KOPT-K1 (cell line): ENCODE measurements around the gene POLRMT.
"Not testable (repeated sequence)": the region's sequence is repeated elsewhere in the genome, so short reads cannot be mapped to it uniquely, and the experiment has no call there.

Source experiments
- H3K27ac ChIP-seq: fragments of 200-600 bp; sonication (generic); 2 replicates; pipeline ENCODE4 v1.5.1; 2016; ENCODE audit warnings: antibody characterized with exemption, mild to moderate bottlenecking, low read depth, low read length; ENCODE audit not compliant: poor library complexity, severe bottlenecking
- H3K36me3 ChIP-seq: fragments of 200-600 bp; sonication (generic); 2 replicates; pipeline ENCODE4 v1.5.1; 2017; ENCODE audit warnings: antibody characterized with exemption, mild to moderate bottlenecking, low read length, moderate library complexity; ENCODE audit not compliant: insufficient read depth
- H3K9me3 ChIP-seq: fragments of 200-600 bp; sonication (generic); 2 replicates; pipeline ENCODE4 v1.5.1; 2017; ENCODE audit warnings: antibody characterized with exemption, low read length, mild to moderate bottlenecking; ENCODE audit not compliant: insufficient read depth, poor library complexity, severe bottlenecking

The POLRMT gene

GRCh38 chr19:605061-605971 is 28.0 kb downstream of the POLRMT start:
- not testable (repeated sequence) for H3K36me3 ChIP-seq, H3K9me3 ChIP-seq, H3K27ac ChIP-seq

- Histone ChIP-seq H3K36me3 (no peaks in the 10 kb centered on the region), H3K27ac (no peak overlapping the region), H3K9me3 (no peaks in the 10 kb centered on the region)
These were observed 29.0 kb downstream of the POLRMT start for GRCh38 chr19:604355-604754.

- H3K9me3 ChIP-seq, H3K27ac ChIP-seq, H3K36me3 ChIP-seq: not testable (repeated sequence)
These were observed 29.6 kb downstream of the POLRMT start for GRCh38 chr19:603779-604178.

DNA sequence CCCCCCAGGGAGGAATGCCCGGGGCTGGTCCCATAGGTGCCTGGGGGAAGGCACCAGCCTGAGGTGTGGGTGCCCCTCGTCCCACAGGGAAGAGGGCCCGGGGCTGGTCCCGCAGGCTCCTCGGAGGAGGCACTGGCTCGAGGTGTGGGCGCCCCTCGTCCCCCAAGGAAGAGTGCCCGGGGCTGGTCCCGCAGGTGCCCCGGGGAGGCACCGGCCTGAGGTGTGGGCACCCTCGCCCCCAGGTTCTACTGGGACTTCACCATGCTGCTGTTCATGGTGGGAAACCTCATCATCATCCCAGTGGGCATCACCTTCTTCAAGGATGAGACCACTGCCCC is 30.1 kb downstream of the POLRMT start:
- not testable (repeated sequence) for H3K9me3 ChIP-seq, H3K27ac ChIP-seq, H3K36me3 ChIP-seq

DNA sequence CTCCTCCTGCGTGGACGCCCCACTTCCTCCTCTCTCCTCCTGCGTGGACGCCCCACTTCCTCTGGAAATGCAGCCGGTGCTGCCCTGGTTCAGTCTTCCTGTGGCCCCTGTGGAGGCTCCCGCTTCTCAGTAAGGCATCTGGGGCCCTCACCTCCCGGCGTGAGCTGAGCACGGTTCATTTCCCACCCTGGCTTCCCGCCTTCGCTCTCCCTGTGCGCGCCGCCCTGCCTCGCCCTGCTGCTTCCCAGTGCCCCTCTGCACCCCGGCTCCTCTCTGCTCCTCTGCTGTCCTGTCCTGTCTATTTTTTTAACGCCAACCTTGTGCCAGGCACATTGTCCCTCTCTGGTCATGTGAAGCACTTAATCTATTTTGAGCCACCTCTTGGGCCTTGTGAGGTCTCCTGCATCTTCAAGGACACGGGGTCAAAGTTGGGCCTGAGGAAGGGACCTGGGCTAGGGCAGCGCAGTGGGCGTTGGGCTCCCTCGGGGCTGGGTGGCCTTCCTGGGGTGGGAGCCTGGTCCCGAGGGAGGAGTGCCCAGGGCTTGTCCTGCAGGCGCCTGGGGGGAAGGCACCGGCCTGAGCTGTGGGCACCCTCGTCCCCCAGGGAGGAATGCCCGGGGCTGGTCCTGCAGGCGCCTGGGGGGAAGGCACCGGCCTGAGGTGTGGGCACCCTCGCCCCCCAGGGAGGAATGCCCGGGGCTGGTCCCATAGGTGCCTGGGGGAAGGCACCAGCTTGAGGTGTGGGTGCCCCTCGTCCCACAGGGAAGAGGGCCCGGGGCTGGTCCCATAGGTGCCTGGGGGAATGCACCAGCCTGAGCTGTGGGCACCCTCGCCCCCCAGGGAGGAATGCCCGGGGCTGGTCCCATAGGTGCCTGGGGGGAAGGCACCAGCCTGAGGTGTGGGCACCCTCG is 30.7 kb downstream of the POLRMT start:
- H3K36me3 ChIP-seq: no peaks in the 10 kb centered on the region
- no peak overlapping the region for H3K27ac ChIP-seq
- no peaks in the 10 kb centered on the region for H3K9me3 ChIP-seq

DNA sequence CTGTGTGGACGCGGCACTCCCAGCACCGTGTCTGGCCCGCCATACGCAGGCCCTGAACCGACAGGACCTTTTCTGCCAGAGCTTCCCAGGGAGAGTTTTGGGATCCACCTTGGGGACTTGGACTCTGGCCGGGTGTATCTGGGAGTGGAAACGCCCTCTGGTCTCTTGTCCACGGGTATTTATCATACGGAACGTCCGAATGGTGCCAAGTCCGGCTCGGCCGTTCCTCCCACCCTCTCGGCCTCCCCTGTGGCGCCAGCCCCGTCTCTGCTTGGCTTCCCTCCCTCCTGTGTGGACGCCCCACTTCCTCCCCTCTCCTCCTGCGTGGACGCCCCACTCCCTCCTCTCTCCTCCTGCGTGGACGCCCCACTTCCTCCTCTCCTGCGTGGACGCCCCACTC is 31.5 kb downstream of the POLRMT start:
- Histone ChIP-seq H3K36me3 (no peaks in the 10 kb centered on the region), H3K27ac (no peak overlapping the region), H3K9me3 (no peaks in the 10 kb centered on the region)

- H3K36me3 ChIP-seq: no peaks in the 10 kb centered on the region
- no peak overlapping the region for H3K27ac ChIP-seq
- H3K9me3 ChIP-seq: no peaks in the 10 kb centered on the region
These were observed 32.0 kb downstream of the POLRMT start for GRCh38 chr19:601310-601709.

DNA sequence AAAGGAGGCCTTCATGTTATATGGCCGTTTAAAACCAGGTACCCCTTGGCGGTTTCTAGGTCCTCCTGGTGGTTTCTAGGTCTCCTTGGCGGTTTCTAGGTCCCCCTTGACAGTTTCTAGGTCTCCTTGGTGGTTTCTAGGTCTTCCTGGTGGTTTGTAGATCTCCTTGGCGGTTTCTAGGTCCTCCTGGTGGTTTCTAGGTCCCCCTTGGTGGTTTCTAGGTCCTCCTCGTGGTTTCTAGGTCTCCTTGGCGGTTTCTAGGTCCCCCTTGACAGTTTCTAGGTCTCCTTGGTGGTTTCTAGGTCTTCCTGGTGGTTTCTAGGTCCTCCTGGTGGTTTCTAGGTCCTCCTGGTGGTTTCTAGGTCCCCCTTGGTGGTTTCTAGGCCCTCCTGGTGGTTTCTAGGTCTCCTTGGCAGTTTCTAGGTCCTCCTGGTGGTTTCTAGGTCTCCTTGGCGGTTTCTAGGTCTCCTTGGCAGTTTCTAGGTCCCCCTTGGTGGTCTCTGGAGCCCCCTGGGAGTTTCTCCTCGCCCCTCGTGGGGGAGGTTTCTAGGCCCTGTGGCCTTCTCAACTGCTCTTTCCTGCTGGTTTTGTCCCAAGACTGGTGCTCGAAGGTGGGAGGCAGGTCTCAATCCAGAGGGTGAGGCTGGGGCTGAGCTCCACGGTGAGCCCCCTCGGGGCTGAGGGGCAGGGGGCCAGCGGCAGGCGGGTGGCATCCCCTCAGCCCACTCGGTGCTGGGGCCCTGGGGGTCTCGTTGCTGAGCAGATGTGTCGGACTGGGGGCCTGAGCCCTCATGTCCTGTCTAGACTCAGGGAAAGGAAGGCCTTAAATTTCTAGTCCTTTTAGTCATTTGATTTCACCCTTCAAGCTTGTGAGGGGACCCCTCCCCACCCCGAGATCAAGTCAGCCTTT is 35.7 kb downstream of the POLRMT start:
- Histone ChIP-seq H3K36me3 (no peaks in the 10 kb centered on the region), H3K9me3 (no peaks in the 10 kb centered on the region), H3K27ac (no peak overlapping the region)

DNA sequence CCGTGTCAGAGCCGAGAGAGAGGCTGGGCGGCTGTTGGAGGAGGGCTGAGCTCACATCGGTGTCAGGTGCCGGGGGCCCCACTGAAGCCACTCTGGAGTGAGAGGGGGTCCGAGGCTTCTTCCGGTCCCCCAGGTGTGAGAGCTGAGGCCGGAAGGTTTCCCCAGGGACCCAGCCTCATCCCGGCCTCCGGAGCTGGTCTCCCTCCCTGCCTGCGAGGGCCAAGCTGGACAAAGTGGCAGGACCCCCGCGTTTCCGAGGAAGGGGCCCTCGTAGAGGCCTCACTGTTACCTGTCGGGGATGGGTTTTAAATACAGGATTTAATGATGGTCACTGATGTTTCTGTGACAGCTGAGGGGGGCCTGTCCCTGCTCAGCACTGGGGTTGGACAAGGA is 37.1 kb downstream of the POLRMT start:
- no peaks in the 10 kb centered on the region for H3K36me3 ChIP-seq
- no peak overlapping the region for H3K27ac ChIP-seq
- no peaks in the 10 kb centered on the region for H3K9me3 ChIP-seq

GRCh38 chr19:595326-596262 is 37.7 kb downstream of the POLRMT start:
- H3K9me3 ChIP-seq: no peaks in the 10 kb centered on the region
- no peak overlapping the region for H3K27ac ChIP-seq
- no peaks in the 10 kb centered on the region for H3K36me3 ChIP-seq

DNA sequence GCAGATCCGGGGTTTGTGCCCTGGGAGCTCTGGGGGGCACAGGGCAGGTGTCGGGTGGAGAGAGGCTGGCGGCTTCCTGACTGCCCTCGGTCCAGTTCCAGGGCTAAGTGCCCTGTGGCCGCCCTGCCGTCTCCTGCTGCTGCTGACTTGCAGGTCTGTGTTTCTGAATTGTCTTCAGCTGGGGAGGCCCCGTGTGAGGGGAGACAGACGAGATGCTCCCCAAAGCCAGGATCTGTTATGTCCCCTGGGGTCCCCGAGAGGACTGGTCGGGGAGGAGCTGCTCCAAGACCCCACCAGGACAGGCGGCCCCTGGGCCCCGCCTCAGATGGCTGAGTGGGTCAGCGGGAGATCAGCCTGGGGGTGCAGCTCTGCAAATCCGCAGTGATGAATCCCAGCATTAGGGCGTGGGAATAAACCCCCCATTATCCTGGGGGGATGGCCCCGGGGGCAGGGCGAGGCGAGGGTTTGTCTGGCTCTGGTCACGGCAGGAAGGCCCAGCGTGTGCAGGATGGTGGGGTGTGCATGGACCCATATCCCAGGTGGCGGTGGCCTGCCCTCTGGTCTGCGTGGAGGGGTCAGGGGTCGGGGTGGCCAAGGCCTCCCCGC is 39.0 kb downstream of the POLRMT start:
- Histone ChIP-seq H3K27ac (no peak overlapping the region), H3K9me3 (no peaks in the 10 kb centered on the region), H3K36me3 (no peaks in the 10 kb centered on the region)

DNA sequence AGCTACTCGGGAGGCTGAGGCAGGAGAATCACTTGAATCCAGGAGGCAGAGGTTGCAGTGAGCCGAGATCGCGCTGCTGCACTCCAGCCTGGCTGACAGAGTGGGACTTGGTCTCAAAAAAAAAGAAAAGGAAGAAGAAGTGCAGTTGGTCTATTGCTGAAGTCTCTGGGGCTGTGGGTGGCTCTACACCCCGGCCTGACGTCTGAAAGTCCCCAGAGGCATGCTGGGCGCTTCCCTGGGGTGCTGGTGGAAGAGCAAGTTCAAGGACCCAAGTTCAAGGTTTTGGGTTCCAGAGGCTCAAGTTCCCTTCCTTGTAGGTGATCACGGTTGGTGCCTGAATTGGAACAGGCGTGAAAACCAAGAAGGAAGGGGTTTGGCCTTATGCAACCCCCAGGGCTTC is 39.8 kb downstream of the POLRMT start:
- Histone ChIP-seq H3K9me3 (no peaks in the 10 kb centered on the region), H3K36me3 (no peaks in the 10 kb centered on the region), H3K27ac (no peak overlapping the region)

- Histone ChIP-seq H3K27ac (no peak overlapping the region), H3K9me3 (no peaks in the 10 kb centered on the region), H3K36me3 (no peaks in the 10 kb centered on the region)
These were observed 40.3 kb downstream of the POLRMT start for GRCh38 chr19:593055-593454.

DNA sequence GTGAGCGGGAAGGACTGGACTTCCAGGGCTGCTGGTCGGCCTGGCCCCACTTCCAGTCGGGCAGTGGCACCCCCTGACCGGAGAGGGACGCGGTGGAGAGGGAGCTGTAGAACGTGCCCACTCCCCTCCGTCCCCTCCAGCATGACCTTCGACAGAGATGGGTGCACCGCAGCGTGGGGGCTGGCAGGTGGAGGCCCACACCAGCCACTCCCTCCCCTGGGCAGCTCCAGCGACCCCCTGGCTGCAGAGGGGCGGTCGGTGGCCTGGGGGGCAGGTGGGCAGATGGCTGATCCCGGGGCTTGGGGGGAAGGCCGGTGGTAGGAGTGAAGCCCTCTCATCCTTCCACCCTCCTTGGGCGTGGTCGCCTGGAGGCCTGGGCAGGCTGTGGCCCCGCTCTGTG is 41.2 kb downstream of the POLRMT start:
- Histone ChIP-seq H3K36me3 (no peaks in the 10 kb centered on the region), H3K9me3 (no peaks in the 10 kb centered on the region), H3K27ac (no peak overlapping the region)
